ENCODE data around the gene OPN4. TPM values are rescaled to one million over a fixed set of nuclear protein-coding genes. Genes with fewer than 3 reads are reported as not detected.

The OPN4 gene
- total RNA-seq, 1 donor from 2014 or later: not detected

DNA sequence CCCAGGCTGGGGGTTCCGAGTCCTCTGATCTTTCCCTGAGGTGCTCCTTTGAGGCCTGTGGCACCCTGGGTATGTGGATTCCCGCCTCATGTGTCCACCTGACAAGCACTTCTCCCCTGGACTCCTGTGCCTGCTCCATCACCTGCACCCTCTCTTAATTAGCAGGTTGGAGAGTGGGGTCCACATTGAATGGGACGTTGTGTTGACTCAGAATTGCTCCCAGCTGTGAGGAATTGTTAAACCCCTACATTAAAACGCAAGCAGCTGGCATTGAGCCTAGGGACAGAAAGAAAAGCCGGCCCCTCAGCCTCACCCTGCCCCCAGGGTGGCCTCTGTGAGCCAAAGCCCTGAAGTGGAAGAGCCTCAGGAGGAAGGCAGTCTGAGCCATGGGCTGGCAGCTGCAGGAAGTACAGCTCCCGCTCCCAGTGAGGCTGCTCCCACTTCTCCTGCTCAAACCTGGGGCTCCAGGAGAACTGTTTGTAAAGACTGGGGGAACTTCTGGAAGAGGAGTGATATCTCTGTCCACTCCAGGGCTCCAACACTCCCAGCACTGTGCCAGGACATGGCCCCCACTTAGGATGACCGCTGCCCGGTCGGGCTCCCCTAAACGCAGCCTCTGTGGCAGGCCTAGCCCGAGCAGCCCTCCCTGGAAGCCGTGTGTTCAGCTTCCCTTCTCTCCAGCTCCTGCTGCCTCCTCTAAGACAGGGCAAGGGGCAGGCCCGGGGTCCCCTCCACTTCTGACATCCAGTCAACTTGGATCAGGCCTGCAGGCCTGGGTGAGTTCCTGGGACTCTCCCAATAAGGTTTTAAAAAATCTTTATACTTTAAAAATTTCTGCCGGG, 1.8 kb upstream of the OPN4 start:
- no peak overlapping the region for H3K27ac ChIP-seq
- intact Hi-C loops (cut with DNase I): no loop called here
- TF ChIP-seq, protein P1, sequence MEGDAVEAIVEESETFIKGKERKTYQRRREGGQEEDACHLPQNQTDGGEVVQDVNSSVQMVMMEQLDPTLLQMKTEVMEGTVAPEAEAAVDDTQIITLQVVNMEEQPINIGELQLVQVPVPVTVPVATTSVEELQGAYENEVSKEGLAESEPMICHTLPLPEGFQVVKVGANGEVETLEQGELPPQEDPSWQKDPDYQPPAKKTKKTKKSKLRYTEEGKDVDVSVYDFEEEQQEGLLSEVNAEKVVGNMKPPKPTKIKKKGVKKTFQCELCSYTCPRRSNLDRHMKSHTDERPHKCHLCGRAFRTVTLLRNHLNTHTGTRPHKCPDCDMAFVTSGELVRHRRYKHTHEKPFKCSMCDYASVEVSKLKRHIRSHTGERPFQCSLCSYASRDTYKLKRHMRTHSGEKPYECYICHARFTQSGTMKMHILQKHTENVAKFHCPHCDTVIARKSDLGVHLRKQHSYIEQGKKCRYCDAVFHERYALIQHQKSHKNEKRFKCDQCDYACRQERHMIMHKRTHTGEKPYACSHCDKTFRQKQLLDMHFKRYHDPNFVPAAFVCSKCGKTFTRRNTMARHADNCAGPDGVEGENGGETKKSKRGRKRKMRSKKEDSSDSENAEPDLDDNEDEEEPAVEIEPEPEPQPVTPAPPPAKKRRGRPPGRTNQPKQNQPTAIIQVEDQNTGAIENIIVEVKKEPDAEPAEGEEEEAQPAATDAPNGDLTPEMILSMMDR (IDR thresholded peaks at IDR 0.05): no peak

DNA sequence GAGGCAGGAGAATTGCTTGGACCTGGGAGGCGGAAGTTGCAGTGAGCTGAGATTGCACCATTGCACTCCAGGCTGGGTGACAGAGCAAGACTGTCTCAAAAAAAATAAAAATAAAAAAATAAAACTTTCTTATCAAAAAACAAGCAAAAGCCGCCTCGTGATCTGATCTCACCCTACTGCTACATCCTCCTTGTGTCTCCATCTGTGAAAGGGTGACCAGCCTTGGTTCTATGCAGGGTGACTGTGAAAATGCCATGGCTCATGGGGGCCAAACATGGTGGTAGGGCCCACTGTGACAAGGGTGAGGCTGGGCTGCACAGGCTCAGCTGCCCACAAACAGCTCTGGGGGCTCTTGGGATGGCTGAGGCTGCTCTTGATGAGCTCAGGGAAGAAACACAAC, 968 bp upstream of the OPN4 start:
- H3K27me3 ChIP-seq: no peaks in the 10 kb centered on the region
- H3K27ac ChIP-seq: no peak overlapping the region
- H3K4me1 ChIP-seq: peaks cover 5% of the 10 kb centered on the region
- intact Hi-C loops (cut with DNase I): no loop called here
- H3K36me3 ChIP-seq: no peaks in the 10 kb centered on the region
- no peak overlapping the region for H3K4me3 ChIP-seq
- no peak for DNase-seq
- no peaks in the 10 kb centered on the region for H3K9me3 ChIP-seq
- ATAC-seq: no peak
- TF ChIP-seq, protein P1 (IDR thresholded peaks at IDR 0.05): no peak

More for the DNA sequence above, 1.8 kb upstream of the OPN4 start:
- Histone ChIP-seq H3K4me3 (no peak overlapping the region), H3K4me1 (peaks cover 5% of the 10 kb centered on the region), H3K27me3 (no peaks in the 10 kb centered on the region), H3K36me3 (no peaks in the 10 kb centered on the region), H3K9me3 (no peaks in the 10 kb centered on the region)
- DNase-seq (peak; percentile 42), ATAC-seq (no peak)

DNA sequence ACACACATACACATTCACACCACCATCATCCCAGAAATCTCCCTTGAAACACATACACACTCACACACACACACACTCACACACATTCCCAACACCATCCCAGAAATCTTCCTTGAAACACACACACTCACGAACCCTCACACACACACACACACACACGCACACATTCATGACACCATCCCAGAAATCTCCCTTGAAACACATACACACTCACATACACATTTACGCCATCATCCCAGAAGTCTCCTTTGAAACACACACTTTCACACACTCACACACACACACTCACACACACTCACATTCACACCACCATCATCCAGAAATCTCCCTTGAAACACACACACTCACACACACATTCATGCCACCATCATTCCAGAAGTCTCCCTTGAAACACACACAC, 360 bp upstream of the OPN4 start:
- ATAC-seq (no peak), DNase-seq (no peak)
- intact Hi-C loops (cut with DNase I): no loop called here
- no peak overlapping the region for H3K27ac ChIP-seq
- no peaks in the 10 kb centered on the region for H3K36me3 ChIP-seq
- H3K4me3 ChIP-seq: no peak overlapping the region
- H3K27me3 ChIP-seq: no peaks in the 10 kb centered on the region
- H3K4me1 ChIP-seq: peaks cover 5% of the 10 kb centered on the region
- TF ChIP-seq, protein P1 (IDR thresholded peaks at IDR 0.05): no peak
- no peaks in the 10 kb centered on the region for H3K9me3 ChIP-seq

DNA sequence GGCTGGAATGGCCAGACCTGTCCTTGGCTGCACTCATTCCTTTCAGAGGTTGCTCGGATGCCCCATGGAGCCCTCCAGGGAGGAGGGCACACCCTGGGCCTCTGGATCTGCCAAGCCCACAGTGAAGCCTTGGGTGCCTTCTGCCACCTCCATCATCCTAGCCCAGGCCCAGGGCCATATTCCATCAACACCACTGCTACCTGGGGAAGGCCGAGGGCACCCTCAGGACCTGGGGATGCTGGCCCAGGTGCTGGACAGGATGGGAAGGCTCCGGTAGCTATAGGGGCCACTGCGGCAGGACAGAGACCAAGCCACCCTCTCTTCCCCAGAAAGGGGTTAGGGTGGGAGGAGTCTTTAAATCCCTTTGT, 810 bp downstream of the OPN4 start:
- H3K36me3 ChIP-seq: no peaks in the 10 kb centered on the region
- no peak overlapping the region for H3K27ac ChIP-seq
- no peaks in the 10 kb centered on the region for H3K9me3 ChIP-seq
- no peaks in the 10 kb centered on the region for H3K4me1 ChIP-seq
- H3K4me3 ChIP-seq: no peak overlapping the region
- intact Hi-C loops (cut with DNase I): no loop called here
- no peak for ATAC-seq
- TF ChIP-seq, protein P1 (IDR thresholded peaks at IDR 0.05): no peak
- H3K27me3 ChIP-seq: no peaks in the 10 kb centered on the region
- DNase-seq: no peak

DNA sequence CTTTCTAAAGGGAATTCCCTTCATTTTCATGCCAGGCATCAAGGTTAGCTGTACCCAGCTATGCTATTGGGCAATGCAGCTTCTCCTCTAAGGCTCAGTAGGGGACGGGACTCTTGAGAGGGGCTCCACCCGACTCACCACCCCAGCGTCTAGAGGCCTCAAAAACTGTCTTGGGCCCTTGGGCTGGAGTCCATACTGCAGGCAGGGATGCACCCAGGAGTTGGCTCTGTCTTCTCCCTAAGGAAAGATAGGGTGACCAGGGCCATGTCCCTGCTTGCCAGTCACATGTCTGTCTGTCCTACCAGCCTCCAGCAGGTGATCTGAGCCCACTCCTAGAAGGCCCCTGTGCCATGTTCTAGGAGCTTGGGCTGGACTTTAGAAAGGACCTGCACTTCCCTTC, 1.2 kb downstream of the OPN4 start:
- intact Hi-C loops (cut with DNase I): no loop called here
- Histone ChIP-seq H3K9me3 (no peaks in the 10 kb centered on the region), H3K36me3 (no peaks in the 10 kb centered on the region), H3K4me1 (no peaks in the 10 kb centered on the region), H3K27me3 (no peaks in the 10 kb centered on the region), H3K27ac (no peak overlapping the region), H3K4me3 (no peak overlapping the region)
- peak; percentile 36 for DNase-seq
- no peak for ATAC-seq
- TF ChIP-seq, protein P1 (IDR thresholded peaks at IDR 0.05): no peak

All from upper lobe of right lung (tissue), 1 donor.